GM19043 (cell line): Measurements from ENCODE around the gene ZNF132.
"Not testable (repeated sequence)": the region's sequence is repeated elsewhere in the genome, so short reads cannot be mapped to it uniquely, and the experiment has no call there.

ENCODE experiments used
- ATAC-seq: cut with Tn5 transposase; IDR thresholded peaks from one replicate; pipeline ENCODE4 v1.9.1; 2021; ENCODE audit warnings: low read depth; ENCODE audit not compliant: unreplicated experiment

Gene ZNF132

GRCh38 chr19:58468216-58468839 lies 28.4 kb upstream of the ZNF132 start:
- no peak for ATAC-seq

GRCh38 chr19:58466760-58467589 lies 27.0 kb upstream of the ZNF132 start, which contains the start of gene ZNF324:
Gene ZNF324 (plus strand): TSS chr19:58467080. CDS start chr19:58469186, 2,106 bp downstream.
- ATAC-seq = peak; percentile 91

- no peak for ATAC-seq
Observed at GRCh38 chr19:58466089-58466759, 26.3 kb upstream of the ZNF132 start.

- ATAC-seq = no peak
Observed at GRCh38 chr19:58460039-58460438, 20.1 kb upstream of the ZNF132 start.

DNA sequence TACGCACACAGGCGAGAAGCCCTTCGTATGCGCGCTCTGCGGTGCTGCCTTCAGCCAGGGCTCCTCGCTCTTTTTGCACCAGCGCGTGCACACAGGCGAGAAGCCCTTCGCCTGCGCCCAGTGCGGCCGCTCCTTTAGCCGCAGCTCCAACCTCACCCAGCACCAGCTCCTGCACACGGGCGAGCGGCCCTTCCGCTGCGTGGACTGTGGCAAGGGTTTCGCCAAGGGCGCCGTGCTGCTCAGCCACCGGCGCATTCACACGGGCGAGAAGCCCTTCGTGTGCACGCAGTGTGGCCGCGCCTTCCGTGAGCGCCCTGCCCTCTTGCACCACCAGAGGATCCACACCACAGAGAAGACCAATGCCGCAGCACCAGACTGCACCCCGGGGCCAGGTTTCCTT lies 16.2 kb upstream of the ZNF132 start:
- no peak for ATAC-seq

- ATAC-seq = no peak
Observed at GRCh38 chr19:58455306-58455705, 15.4 kb upstream of the ZNF132 start.

- no peak for ATAC-seq
Observed at GRCh38 chr19:58453743-58454142, 13.8 kb upstream of the ZNF132 start.

DNA sequence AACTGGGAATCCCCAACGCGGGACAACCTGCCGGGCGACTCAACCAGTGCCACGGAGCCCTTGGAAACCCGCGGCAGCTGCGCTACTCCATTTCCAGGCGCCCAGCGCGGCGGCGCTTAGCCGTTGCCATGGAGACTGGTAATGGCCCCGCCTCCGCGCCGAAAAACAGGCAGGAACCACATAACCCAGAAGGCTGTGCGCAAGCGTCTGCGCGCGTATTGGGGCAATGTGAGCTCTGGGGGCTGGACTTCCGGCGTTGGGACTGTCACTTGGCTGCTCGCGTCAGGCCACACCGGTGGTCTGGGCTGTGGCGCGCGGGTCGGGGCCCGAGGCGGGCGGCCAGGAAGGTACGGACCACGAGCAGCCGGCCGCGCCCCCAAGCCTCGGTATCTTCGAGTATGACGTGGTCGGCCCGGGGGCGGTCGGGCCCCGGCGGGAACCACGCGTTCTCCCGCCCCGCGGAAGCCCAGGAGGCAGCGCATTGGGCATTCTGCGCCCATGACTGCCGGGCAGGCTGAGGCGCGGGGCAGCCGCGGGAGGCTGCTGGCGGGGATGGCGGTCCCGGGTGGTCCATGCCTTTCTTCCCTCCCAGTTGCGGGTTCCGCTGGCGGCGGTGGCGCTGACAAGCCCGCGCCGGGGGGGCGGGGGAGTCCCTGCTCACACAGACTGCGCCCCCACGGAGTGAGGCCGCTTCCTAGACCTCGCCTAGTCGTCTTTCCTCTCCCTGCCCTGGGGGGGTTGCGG lies 11.6 kb upstream of the ZNF132 start, which contains the start of gene ZNF324B:
Gene ZNF324B (plus strand): TSS at position 265 of the 744 bp plus-strand sequence. CDS start 2,080 bp downstream, outside the sequence.
- ATAC-seq = peak; percentile 96

GRCh38 chr19:58450856-58451357 lies 11.0 kb upstream of the ZNF132 start:
- ATAC-seq = peak; percentile 10

DNA sequence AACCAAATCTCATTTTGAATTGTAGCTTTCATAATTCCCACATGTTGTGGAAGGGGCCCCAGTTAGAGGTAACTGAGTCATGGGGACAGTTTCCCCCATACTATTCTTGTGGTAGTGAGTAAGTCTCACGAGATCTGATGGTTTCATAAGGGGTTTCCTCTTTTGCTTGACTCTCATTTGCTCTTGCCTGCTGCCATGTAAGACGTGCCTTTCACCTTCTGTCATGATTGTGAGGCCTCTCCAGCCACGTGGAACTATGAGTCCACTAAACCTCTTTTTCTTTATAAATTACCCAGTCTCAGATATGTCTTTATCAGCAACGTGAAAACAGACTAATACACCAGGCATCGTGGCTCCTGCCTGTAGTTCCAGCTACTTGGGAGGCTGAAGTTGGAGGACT lies 10.0 kb upstream of the ZNF132 start:
- not testable (repeated sequence) for ATAC-seq

DNA sequence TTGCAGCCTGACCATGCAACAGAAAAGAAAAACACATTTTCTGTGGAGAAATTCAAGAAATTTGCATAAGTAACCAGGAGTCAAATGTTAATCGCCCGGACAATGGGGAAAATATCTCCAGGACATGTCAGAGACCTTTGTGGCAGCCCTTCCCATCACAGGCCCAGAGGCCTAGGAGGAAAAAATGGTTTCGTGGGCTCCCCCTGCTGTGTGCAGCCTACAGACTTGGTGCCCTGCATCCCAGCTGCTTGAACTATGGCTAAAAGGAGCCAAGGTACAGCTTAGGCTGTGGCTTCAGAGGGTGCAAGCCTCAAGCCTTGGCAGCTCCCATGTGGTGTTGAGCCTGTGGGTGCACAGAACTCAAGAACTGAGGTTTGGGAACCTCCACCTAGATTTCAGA lies 8.9 kb upstream of the ZNF132 start:
- not testable (repeated sequence) for ATAC-seq

DNA sequence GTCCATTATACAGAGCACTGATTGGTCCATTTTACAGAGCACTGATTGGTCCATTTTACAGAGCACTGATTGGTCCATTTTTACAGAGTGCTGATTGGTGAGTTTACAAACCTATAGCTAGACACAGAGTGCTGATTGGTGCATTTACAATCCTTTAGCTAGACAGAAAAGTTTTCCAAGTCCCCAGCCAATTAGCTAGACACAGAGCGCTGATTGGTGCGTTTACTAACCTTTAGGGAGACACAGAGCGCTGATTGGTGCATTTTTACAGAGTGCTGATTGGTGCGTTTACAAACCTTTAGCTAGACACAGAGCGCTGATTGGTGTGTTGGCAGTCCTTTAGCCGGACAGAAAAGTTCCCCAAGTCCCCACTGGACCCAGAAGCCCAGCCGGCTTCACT lies 3.0 kb upstream of the ZNF132 start:
- not testable (repeated sequence) for ATAC-seq

DNA sequence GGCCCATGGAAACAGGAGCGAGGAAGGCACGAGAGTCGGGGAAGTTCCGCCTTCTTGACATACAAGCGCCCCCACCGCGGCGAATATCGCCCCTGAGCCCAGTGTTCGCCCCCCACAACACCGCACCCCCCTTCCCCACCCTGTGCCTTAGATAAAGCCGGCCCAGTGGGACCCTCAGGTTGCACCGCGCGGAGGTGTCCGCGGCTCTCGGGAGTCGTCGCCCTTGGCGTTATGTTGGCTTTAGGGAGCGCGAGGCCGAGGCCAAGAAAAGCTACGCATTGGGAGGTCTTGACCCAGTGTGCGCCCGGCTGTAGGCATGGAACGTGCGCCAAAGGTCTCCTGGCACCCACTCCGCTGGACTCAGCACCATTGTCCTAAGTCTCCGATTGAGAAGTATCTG lies 603 bp upstream of the ZNF132 start:
- ATAC-seq = no peak

- no peak for ATAC-seq
Observed at GRCh38 chr19:58434217-58434616, 5.7 kb downstream of the ZNF132 start.

GRCh38 chr19:58429745-58430144 lies 10.2 kb downstream of the ZNF132 start:
- ATAC-seq = no peak

- ATAC-seq = no peak
Observed at GRCh38 chr19:58428617-58429016, 11.3 kb downstream of the ZNF132 start.

DNA sequence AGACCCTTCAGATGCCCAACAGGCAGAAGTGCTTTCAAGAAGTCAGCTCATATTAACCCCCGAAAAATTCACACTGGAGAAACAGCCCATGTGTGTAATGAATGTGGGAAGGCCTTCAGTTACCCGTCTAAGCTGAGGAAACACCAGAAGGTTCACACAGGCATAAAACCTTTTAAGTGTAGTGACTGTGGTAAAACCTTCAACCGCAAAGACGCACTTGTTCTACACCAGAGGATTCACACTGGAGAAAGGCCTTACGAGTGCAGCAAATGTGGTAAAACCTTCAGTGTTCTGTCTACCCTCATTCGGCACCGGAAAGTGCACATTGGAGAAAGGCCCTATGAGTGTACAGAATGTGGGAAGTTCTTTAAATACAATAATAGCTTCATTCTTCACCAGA lies 22.9 kb downstream of the ZNF132 start:
- ATAC-seq = no peak

DNA sequence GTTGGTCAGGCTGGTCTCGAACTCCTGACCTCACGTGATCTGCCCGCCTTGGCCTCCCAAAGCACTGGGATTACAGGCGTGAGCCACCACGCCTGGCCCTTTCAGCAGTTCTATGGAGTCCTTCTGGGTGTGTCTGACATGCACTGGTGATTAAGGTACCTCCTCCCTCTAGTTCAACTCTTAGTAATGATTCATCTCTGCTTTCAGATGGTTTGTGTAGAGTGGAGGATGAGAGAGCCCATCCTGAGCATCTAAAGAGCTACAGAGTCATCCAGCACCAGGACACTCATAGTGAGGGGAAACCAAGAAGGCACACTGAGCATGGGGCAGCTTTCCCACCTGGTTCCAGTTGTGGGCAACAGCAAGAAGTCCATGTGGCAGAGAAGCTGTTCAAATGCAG lies 23.3 kb downstream of the ZNF132 start:
- no peak for ATAC-seq

DNA sequence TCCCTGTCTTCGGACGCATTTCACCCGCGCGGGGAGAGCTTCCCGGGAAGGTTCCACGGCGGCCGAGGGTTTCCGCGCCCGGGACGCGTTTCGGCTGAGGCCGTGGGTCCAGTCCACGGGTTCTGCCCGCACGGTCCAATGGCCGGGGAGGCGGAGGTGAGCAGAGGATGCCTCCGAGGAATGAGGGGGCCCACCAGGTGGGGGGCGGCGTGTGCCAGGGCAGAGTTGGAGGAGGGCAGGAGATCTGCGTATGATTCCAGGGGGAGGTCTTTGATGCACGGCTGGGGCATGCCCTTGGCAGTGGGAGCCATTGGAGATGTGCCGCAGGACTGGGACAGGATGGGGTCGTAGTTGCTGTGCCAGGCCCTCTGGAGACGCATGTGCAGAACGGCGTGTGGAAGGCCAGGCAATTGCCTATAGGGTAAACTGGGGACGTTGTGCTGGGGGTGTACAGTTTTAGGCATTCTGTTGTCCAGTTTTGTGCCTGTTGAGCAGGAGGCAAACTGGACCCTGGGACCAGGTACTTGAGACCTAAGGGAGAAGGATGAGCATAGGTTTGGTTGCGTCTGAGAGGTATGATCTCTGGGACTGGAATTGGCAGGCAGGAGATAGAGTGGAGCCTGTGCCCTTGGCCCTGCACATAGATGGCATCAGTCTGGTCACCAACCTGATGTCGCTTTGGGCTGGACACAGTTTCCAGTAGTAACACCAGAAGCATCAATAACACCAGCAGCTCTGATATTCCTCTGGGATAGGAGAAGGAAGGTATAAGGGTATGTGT lies 30.8 kb downstream of the ZNF132 start:
- no peak for ATAC-seq
